Mucosa of descending colon (tissue), 3 donors: ENCODE results near the gene RPL10A. TPM values are rescaled to one million over a fixed set of nuclear protein-coding genes. Genes with fewer than 3 reads are reported as not detected.
"Not testable (repeated sequence)": the region's sequence is repeated elsewhere in the genome, so short reads cannot be mapped to it uniquely, and the experiment has no call there.

Experiments
- ATAC-seq: fragments of 200-7000 bp; cut with Tn5 transposase; one replicate; pipeline ENCODE4 v1.9.1; 2020; ENCODE audit warnings: mild to moderate bottlenecking, moderate library complexity
- DNase-seq, 3 donors: peaks; one replicate each; pipeline ENCODE4 v3.0.0-alpha.2; 2020
- H3K36me3 ChIP-seq: fragments of 200-600 bp; one replicate; pipeline ENCODE4 v1.8.0; 2021; ENCODE audit warnings: low read depth, mild to moderate bottlenecking
- H3K4me1 ChIP-seq: fragments of 200-600 bp; one replicate; pipeline ENCODE4 v1.8.0; 2021; ENCODE audit warnings: low read depth, mild to moderate bottlenecking
- H3K4me3 ChIP-seq: fragments of 200-600 bp; one replicate; pipeline ENCODE4 v1.8.0; 2021; ENCODE audit warnings: mild to moderate bottlenecking
- H3K9me3 ChIP-seq: fragments of 200-600 bp; one replicate; pipeline ENCODE4 v1.8.0; 2021; ENCODE audit warnings: mild to moderate bottlenecking
- intact Hi-C, 2 donors: fragments of 100-400 bp; cut with DNase I in 1 of 2; cut with micrococcal nuclease in 1 of 2; formaldehyde crosslinking; loops; one replicate each; pipeline versions ENCODE4 v1.11.0 to v1.11.1; 2022; cut with DNase I, micrococcal nuclease
- total RNA-seq, 3 donors: library from RNA; stranded (reverse); fragmentation: NEBNext Ultra II Directional in 2 of 3; extraction: Animal tissue kit (Norgen Biotek cat#: 25700) in 2 of 3; gene quantifications; one replicate each; pipeline versions ENCODE4 v1.2.1 to v1.2.4, GENCODE V29; 2021 to 2023
- TF ChIP-seq, protein P1 (sequence below): fragments of 200-600 bp; IDR thresholded peaks from one replicate; pipeline ENCODE4 v1.8.0; 2022; ENCODE audit warnings: antibody characterized with exemption, mild to moderate bottlenecking
- donor health status: DM: no; HTN: no; CAD: no; lungs with moderate emphysema.
- donor health status: DM: no; HTN: no; CAD: no.
- donor health status: DM: no; HTN: yes; CAD: no.

RPL10A gene
- total RNA-seq, 3 donors from 2014 or later, result 849 to 1,069 (median 985) TPM

DNA sequence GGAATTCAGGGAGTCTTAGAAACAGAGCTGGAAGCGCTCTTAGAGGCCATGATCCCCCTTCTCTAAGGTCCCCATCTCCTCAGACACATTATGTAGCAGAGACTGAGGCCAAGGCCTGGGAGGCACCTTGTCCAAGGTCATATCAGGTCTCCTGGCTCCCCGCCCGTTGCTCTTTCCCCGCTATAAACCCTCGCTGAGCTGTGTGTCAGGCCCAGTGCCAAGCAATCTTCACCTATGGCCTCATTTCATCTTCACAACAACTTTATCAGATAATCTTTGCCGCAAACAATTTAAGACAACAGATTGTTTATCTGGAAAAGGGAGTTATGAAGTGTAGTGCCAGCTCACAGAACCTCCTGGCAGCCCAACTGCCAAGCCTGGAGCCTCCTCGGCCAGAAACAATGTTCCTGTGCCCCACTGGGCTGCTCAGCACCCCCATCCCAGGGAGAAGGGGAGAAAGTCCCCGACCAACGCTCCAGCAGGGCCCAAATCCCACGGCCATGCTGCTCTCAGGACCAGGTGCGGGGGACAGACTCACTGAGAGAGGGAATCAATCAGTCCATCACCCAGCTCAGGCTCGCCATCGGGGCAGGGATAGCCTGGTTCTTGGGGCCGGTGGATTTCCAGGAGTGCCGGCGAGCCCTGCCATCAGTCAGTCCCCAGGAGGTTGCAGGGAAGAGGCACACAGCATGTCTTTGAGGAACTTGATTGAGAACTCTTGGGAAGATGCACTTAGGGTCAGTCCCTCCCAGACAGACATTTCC lies 32.9 kb upstream of the RPL10A start:
- H3K4me1 ChIP-seq, result peaks cover 24% of the 10 kb centered on the region
- intact Hi-C loops, result no loop called here
- DNase-seq (peak; percentile 85 to 96 (median 91)), ATAC-seq (peak; percentile 88)
- no peak overlapping the region for H3K4me3 ChIP-seq
- TF ChIP-seq, protein P1, sequence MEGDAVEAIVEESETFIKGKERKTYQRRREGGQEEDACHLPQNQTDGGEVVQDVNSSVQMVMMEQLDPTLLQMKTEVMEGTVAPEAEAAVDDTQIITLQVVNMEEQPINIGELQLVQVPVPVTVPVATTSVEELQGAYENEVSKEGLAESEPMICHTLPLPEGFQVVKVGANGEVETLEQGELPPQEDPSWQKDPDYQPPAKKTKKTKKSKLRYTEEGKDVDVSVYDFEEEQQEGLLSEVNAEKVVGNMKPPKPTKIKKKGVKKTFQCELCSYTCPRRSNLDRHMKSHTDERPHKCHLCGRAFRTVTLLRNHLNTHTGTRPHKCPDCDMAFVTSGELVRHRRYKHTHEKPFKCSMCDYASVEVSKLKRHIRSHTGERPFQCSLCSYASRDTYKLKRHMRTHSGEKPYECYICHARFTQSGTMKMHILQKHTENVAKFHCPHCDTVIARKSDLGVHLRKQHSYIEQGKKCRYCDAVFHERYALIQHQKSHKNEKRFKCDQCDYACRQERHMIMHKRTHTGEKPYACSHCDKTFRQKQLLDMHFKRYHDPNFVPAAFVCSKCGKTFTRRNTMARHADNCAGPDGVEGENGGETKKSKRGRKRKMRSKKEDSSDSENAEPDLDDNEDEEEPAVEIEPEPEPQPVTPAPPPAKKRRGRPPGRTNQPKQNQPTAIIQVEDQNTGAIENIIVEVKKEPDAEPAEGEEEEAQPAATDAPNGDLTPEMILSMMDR, result no peak
- H3K9me3 ChIP-seq, result no peaks in the 10 kb centered on the region
- no peaks in the 10 kb centered on the region for H3K36me3 ChIP-seq

DNA sequence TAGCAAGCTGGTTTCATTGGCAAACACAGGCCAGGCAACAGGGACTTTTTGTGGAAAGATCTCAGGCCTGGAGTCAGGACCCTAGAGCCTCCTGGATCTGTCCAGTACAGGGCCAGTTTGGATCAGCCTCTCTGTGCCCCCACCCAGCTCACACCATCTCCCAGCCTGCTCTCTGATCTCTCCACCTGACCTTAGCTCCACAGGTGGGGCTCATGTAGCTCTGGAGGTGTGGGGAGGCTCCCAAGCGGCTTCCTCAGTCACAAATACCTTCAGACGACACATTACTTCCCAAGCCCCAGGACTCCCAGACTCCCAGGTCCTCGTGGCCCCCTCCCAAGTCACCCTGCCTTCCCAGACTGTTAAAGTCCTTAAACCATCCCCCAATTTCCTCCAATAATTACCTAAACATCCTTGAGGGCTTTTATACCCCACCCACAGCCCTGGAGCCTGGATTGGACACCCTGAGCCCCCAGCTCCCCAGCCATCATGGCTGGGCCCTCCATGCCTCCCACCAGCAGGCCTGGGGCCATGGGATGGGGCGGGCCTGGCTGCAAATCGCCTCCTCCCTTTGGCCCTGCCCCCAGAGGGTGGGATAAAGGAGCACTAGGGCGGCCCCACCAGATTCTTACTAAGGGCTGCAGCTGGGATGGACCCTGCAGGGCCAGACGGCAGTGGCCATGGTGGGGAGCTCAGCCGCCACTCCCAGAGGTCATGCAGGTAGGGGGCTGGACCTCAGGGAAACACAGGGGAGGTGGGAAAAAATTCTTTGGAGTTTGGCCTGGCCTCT lies 31.9 kb upstream of the RPL10A start:
- H3K36me3 ChIP-seq, result no peaks in the 10 kb centered on the region
- DNase-seq, result peak in 2 of 3 donors; percentile 28 to 43
- TF ChIP-seq, protein P1, result no peak
- no peaks in the 10 kb centered on the region for H3K9me3 ChIP-seq
- peak; percentile 28 for ATAC-seq
- no peak overlapping the region for H3K4me3 ChIP-seq
- peaks cover 24% of the 10 kb centered on the region for H3K4me1 ChIP-seq
- intact Hi-C loops, result no loop called here

DNA sequence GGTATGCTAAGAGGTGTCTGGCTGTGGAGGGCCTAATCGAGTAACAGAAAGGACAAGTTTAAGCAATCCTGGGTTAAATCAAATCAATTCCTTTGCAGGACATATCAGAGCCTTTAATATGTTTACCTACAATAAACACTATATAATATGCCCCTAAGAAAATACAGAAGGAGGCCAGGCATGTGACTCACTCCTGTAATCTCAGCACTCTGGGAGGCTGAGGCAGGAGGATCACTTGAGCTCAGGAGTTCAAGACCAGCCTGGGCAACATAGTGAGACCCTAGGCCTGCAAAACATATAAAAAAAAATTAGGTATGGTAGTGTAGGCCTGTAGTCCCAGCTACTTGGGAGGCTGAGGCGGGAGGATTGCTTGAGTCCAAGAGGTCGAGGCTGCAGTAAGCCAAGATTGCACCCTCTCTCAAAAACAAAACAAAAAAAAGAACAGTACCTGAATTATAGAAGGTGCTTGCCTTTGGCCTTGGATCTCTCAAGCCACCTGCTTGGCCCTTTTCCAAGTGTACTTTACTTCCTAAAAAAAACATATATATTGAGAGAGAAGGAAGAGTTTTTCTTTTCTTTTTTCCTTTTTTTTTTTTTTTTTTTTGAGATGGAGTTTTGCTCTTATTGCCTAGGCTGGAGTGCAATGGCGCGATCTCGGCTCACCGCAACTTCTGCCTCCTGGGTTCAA lies 29.7 kb upstream of the RPL10A start:
- H3K9me3 ChIP-seq, H3K36me3 ChIP-seq, ATAC-seq, intact Hi-C loops, H3K4me3 ChIP-seq: not testable (repeated sequence)
- H3K4me1 ChIP-seq, result peaks cover 13% of the 10 kb centered on the region
- DNase-seq, result peak in 1 of 3 donors; percentile 33

DNA sequence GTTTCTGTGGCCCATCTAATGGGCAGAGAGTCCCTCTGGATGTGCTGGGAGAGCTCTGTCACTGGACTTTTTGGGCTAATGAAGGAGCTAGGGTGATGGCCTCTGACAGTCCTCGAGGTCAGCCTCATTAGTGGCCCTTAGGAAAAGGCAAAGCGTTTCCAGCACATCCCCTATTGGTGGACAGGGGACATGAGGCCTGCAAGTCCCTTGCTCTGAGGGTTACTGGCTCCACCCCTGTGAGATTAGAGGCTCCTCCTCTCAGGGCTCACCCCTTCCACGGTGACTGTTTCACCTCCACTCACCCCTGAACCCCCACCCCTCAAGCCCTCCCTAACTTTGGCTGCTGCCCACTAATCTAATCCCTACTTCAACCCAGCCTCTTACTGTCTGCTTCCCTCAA lies 28.9 kb upstream of the RPL10A start:
- H3K4me1 ChIP-seq, result peaks cover 13% of the 10 kb centered on the region
- TF ChIP-seq, protein P1, result no peak
- no peak for ATAC-seq

DNA sequence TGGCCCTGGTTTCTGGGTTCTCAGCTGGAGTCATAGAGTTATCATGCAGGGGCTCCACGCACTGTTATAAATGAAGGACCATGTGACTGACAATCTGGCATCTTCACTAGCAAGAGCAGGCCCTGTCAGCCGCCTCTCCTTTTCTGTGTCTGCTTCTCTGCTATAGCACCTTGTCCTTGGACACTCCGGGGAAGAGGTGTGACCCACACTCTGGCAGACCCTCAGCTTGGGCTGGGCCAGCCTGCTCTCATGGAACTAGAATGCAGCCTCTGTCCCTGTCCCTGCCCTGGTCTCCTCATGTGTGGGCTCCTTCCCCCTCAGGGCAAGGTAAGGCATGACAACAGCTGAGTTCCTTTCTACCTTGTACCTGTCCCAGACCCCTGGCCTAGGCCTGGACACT lies 27.0 kb upstream of the RPL10A start:
- ATAC-seq (no peak), DNase-seq (no peak)
- TF ChIP-seq, protein P1, result no peak
- no peaks in the 10 kb centered on the region for H3K36me3 ChIP-seq
- H3K4me3 ChIP-seq, result no peak overlapping the region
- no peaks in the 10 kb centered on the region for H3K4me1 ChIP-seq
- intact Hi-C loops, result no loop called here
- H3K9me3 ChIP-seq, result no peaks in the 10 kb centered on the region

More for the DNA sequence above, 28.9 kb upstream of the RPL10A start:
- no peak for DNase-seq
- H3K4me3 ChIP-seq, result no peak overlapping the region
- H3K9me3 ChIP-seq, result no peaks in the 10 kb centered on the region
- no peaks in the 10 kb centered on the region for H3K36me3 ChIP-seq
- intact Hi-C loops, result no loop called here
